ENCODE results near the gene CHST3.
"Not testable (repeated sequence)": the region's sequence is repeated elsewhere in the genome, so short reads cannot be mapped to it uniquely, and the experiment has no call there.

Gene CHST3

GRCh38 chr10:72013202-72013945 lies 49.2 kb downstream of the CHST3 start:
- DNase-seq: no peak

DNA sequence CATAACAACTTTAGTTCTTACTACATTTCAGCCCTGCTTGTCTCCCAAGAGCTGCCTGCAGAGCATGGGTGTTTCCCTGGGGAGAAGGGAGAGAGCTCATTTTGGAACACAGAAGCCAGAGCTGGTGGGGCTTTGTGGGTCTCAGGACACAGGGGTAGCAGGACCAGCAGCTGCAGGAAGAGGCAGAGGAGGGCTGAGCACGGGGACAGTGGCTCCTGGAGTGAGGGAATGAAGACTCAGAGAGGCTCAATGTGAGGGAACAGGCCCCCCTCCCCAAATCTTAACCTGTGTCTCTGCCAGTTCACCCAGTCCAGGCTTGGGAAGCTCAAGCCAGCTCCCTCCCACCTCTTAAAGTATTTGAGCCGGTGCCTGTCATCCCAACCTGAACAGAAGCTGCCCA lies 50.0 kb downstream of the CHST3 start:
- no peak for DNase-seq

GRCh38 chr10:72014785-72015480 lies 50.7 kb downstream of the CHST3 start:
- no peak for DNase-seq

GRCh38 chr10:72015841-72016240 lies 51.6 kb downstream of the CHST3 start:
- no peak for DNase-seq

GRCh38 chr10:72016608-72017300 lies 52.6 kb downstream of the CHST3 start:
- no peak for DNase-seq

DNA sequence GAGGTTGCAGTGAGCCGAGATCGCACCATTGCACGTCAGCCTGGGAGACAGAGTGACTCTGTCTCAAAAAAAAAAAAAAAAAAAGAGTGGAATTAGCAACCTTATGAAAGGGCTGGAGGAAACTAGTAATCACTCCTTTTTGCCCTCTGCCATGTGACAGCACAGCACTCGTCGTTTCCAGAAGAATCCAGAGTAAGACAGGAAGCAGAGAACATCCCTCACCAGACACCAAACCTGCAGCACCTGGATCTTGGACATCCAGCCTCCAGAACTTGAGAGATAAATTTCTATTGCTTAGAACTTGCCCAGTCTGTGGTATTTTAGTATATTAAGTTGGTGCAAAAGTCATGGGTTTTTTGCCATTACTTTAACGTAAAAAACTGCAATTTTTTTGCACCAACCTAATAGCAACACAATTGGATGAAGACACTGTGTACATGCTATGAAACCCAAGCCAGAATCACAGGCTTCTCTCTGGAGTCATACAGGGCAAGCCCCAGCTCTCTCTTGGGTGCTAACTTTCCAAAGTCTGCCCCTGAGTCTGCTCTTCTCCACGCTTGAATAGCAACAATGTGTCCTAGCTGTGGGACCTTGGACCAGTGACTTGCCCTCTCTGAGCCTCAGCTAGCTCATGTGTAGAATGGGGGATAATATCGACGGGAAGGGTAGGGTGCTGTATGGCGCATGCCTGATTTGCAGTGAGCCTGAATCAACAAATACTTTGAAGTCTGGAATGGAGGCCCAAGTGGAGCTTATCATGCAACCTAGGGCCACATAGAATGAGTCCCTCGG lies 55.1 kb downstream of the CHST3 start:
- no peak for DNase-seq

DNA sequence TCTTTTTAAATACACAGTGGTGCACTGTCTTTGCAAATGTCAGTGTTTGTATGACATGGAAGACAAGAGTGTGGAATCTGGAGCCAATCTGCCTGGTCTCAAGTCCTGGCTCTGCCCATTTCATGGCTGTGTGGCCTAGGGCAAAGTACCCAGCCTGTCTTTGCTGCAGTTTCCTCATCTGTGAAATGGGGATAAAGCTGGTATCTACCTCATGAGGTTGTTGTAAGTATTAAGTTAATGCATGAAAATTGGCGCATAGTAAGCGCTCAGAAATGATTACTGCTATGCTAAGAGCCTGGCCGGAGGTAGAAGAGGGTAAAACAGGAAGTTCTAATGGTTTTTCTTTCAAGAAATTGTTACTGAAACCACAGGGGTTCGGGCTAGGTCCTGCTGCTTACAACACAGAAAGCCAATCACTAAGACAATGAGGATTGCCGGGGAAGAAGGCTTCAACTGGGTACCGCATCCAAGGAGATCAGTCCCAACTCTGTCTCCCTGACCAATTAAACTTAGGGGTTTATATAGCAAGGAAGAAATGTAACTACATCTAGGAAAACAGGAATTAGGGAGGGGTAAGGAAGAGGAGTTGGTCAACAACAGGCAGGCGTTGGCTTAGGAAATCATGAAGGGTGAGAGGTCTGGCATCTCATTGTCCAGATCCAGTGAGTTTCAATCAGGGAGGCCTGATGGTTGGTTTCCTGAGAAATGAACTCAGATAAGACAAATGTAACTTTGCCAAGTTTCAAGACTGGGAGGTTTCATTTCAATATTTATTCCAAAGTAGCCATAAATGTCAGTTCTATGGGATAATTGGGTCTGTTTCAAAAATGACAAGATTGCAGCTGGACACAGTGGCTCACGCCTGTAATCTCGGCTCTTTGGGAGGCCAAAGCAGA lies 57.0 kb downstream of the CHST3 start:
- DNase-seq: no peak

DNA sequence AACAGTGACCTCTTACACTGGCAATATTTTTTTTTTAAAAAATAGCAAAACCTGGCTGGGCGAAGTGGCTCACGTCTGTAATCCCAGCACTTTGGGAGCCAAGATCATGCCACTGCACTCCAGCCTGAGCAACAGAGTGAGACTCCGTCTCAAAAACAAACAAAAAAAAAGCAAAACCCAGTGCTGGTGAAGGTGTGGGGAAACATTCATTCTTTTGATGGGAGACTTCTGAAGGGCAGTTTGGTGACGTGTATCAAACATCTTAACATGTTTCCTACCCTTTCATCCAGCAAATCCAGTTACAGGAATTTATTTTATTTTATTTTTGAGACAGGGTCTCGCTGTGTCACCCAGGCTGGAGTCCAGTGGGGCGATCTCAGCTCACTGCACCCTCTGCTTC lies 58.0 kb downstream of the CHST3 start:
- no peak for DNase-seq

GRCh38 chr10:72024596-72024995 lies 60.4 kb downstream of the CHST3 start:
- no peak for DNase-seq

GRCh38 chr10:72025400-72025799 lies 61.2 kb downstream of the CHST3 start:
- no peak for DNase-seq

DNA sequence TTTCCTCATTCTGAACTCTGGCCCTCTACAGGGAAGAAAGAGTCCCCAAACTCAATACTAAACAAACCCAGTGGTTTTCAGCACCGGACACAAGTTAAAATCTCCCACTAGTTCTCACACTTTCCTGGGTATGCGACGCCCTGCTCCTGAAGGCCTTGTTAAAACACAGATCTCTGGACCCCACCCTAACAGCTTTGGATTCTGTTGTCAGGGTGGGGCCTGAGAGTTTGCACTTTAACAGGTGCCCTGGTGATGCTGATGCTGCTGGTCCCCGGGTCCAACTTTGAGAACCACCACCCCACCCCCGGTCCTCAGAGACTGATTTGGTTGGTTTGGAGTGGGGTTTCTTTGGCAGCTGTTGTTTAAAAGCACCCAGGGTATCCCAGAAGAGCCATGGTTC lies 61.6 kb downstream of the CHST3 start:
- DNase-seq: no peak

DNA sequence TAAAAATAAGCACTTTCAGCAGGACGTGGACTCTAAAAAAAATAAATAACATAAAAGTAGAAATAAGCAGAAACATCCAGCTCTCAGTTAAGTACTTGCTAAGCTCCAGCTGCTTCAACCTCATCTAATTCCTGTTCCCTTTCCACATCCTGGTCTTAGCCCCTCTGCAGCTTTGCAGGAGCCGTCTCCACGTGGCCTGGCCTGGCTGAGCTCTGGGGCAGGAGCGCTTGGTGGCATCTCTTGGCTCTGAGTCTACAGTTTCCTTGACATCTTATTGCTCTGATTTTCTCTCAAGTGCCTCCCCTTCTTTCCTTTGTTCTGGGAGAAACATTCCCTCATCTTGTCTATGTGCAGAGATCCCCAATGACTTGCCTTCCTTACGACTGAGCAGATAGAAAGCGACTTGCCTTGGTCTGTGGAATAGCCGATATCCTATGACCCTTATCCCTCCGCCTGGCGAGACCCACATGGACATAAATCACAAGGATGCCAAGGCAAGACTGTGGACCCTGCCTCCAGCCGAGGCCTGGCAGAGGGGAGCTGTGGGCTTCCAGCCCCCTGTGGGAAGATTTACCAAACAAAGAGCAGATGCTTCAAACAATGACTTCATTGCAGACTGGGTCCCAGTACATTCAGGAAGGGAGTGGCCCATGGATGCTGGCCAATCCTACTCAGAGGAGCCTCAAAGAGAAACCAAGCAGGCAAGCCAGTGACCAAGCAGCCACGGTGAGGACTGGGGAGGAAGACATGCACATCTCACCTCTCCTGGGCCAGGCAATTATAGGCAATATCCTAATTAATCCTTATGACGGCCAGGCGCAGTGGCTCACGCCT lies 62.3 kb downstream of the CHST3 start:
- no peak for DNase-seq

- no peak for DNase-seq
Measured at GRCh38 chr10:72027498-72027897, 63.3 kb downstream of the CHST3 start.

DNA sequence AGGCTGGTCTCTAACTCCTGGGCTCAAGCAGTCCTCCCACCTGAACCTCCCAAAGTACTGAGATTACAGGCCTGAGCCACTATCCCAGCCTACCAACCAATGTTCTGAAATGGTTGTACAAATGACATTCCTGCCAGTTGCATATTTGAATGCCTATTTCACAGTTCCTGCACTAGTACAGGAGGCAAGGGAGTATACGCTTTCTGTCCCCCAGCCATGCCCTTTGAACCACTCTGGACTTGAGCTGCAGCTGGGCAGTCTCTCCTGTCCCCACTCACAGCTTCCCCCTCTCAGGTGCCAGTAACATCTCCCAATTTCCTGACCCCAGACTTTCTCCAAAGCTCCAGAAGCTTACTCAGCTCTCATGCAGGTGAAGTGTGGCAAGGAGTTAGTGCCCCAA lies 65.2 kb downstream of the CHST3 start:
- DNase-seq: no peak

- DNase-seq: no peak
Measured at GRCh38 chr10:72030762-72031543, 66.8 kb downstream of the CHST3 start.

- DNase-seq: no peak
Measured at GRCh38 chr10:72031706-72032105, 67.5 kb downstream of the CHST3 start.

DNA sequence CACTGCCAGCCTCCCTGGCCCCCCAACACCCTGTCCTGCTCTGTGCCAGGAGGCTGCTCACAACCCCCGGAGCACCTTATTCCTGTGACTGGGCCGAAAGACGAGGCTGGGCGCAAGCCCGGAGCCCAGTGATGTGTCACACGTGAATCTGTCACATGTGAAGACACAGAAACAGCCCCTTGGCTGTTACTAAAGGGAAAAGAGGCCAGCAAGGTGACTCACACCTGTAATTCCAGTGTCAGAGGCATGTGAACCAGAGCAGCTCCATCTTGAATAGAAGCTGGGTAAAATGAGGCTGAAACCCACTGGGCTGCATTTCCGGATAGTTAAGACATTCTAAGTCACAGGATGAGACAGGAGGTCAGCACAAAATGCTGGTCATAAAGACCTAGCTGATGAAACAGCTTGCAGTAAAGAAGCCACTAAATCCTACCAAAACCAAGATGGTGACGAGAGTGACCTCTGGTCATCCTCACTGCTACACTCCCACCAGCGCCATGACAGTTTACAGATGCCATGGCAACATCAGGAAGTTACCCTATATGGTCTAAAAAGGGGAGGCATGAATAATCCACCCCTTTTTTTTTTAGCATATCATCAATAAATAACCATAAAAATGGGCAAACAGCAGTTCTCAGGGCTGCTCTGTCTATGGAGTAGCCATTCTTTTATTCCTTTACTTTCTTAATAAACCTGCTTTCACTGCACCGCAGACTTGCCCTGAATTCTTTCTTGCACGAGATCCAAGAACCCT lies 68.4 kb downstream of the CHST3 start:
- not testable (repeated sequence) for DNase-seq

GRCh38 chr10:72034040-72034499 lies 69.9 kb downstream of the CHST3 start:
- no peak for DNase-seq

DNA sequence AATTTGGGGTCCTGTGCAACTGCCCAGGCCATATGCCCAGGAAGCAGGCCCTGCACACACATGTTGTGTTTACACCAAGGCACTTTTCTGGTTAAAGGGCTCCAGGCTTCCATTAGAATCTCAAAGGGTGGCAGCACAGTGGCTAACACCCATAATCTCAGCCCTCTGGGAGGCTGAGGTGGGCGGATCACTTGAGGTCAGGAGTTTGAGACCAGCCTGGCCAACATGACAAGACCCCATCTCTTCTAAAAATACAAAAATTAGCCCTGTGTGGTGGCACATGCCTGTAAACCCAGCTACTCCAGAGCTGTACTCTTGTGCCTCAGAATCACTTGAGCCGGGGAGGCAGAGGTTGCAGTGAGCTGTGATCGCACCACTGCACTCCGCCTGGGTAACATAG lies 70.6 kb downstream of the CHST3 start:
- no peak for DNase-seq
